H9 (cell line): ENCODE data around the gene SPIB. TPM values are rescaled to one million over a fixed set of nuclear protein-coding genes. Genes with fewer than 3 reads are reported as not detected.

Experiments
- DNase-seq: peaks from one replicate; pipeline ENCODE4 v3.0.0-alpha.2; 2017
- H2AFZ ChIP-seq: one replicate; pipeline ENCODE4 v1.6.1; 2013; ENCODE audit warnings: mild to moderate bottlenecking, low read length, control low read depth, moderate library complexity
- H2AK5ac ChIP-seq: 2 replicates; pipeline ENCODE4 v1.6.1; 2013; ENCODE audit warnings: low read length, control low read depth, mixed read lengths; ENCODE audit not compliant: insufficient read length
- H2BK120ac ChIP-seq: one replicate; pipeline ENCODE4 v1.6.1; 2013; ENCODE audit warnings: low read depth, mild to moderate bottlenecking, low read length, control low read depth, inconsistent platforms; ENCODE audit not compliant: poor library complexity, severe bottlenecking
- H2BK12ac ChIP-seq: 2 replicates; pipeline ENCODE4 v1.6.1; 2013; ENCODE audit warnings: low read length, control low read depth, mixed read lengths, low read depth; ENCODE audit not compliant: insufficient read length
- H2BK15ac ChIP-seq: 2 replicates; pipeline ENCODE4 v1.6.1; 2013; ENCODE audit warnings: low read depth, low read length, control low read depth
- H2BK20ac ChIP-seq: one replicate; pipeline ENCODE4 v1.6.1; 2013; ENCODE audit warnings: low read depth, mild to moderate bottlenecking, low read length, control low read depth, inconsistent platforms; ENCODE audit not compliant: poor library complexity, severe bottlenecking
- H2BK5ac ChIP-seq: 2 replicates; pipeline ENCODE4 v1.6.1; 2013; ENCODE audit warnings: low read length, control low read depth, mixed read lengths; ENCODE audit not compliant: insufficient read length
- H3K14ac ChIP-seq: 2 replicates; pipeline ENCODE4 v1.6.1; 2013; ENCODE audit warnings: low read length, control low read depth; ENCODE audit not compliant: insufficient read depth
- H3K18ac ChIP-seq: 2 replicates; pipeline ENCODE4 v1.6.1; 2013; ENCODE audit warnings: low read depth, mild to moderate bottlenecking, mixed read lengths, low read length, control low read depth; ENCODE audit not compliant: insufficient read length
- H3K23ac ChIP-seq: 2 replicates; pipeline ENCODE4 v1.6.1; 2013; ENCODE audit warnings: low read length, control low read depth, mixed read lengths, low read depth; ENCODE audit not compliant: insufficient read length
- H3K23me2 ChIP-seq: 2 replicates; pipeline ENCODE4 v1.6.1; 2013; ENCODE audit warnings: low read depth, mild to moderate bottlenecking, mixed read lengths, low read length, control low read depth; ENCODE audit not compliant: insufficient read length, poor library complexity, severe bottlenecking
- H3K27ac ChIP-seq: 2 replicates; pipeline ENCODE4 v1.5.1; 2013; ENCODE audit warnings: low read length, control low read depth, mixed read lengths, low read depth; ENCODE audit not compliant: insufficient read length
- H3K27me3 ChIP-seq: 2 replicates; pipeline ENCODE4 v1.6.1; 2013; ENCODE audit warnings: low read length, control low read depth, inconsistent platforms; ENCODE audit not compliant: insufficient read depth
- H3K4ac ChIP-seq: 2 replicates; pipeline ENCODE4 v1.6.1; 2013; ENCODE audit warnings: low read depth, mild to moderate bottlenecking, control low read depth, inconsistent platforms, low read length, moderate library complexity
- H3K4me1 ChIP-seq: 2 replicates; pipeline ENCODE4 v1.6.1; 2013; ENCODE audit warnings: low read length, control low read depth, inconsistent platforms; ENCODE audit not compliant: insufficient read depth
- H3K4me2 ChIP-seq: 2 replicates; pipeline ENCODE4 v1.6.1; 2013; ENCODE audit warnings: low read length, control low read depth, mixed read lengths; ENCODE audit not compliant: insufficient read length, insufficient read depth
- H3K56ac ChIP-seq: 2 replicates; pipeline ENCODE4 v1.6.1; 2013; ENCODE audit warnings: low read depth, mild to moderate bottlenecking, mixed read lengths, low read length, control low read depth; ENCODE audit not compliant: insufficient read length
- H3K79me1 ChIP-seq: 2 replicates; pipeline ENCODE4 v1.6.1; 2013; ENCODE audit warnings: low read depth, mild to moderate bottlenecking, moderate library complexity, low read length, control low read depth, inconsistent platforms; ENCODE audit not compliant: insufficient read depth, poor library complexity, severe bottlenecking
- H3K79me2 ChIP-seq: 2 replicates; pipeline ENCODE4 v1.6.1; 2013; ENCODE audit warnings: low read length, control low read depth, inconsistent platforms; ENCODE audit not compliant: insufficient read depth
- H3K9ac ChIP-seq: 2 replicates; pipeline ENCODE4 v1.6.1; 2013; ENCODE audit warnings: low read length, control low read depth, mixed read lengths; ENCODE audit not compliant: insufficient read length; ENCODE audit errors: extremely low read depth
- H3K9me3 ChIP-seq: one replicate; pipeline ENCODE4 v1.6.1; 2013; ENCODE audit warnings: low read depth, low read length, inconsistent platforms; ENCODE audit not compliant: control insufficient read depth
- H3T11ph ChIP-seq: one replicate; pipeline ENCODE4 v1.6.1; 2013; ENCODE audit warnings: mild to moderate bottlenecking, low read length, control low read depth, inconsistent platforms
- H4K20me1 ChIP-seq: one replicate; pipeline ENCODE4 v1.6.1; 2013; ENCODE audit not compliant: control insufficient read depth, insufficient read length, insufficient read depth
- H4K5ac ChIP-seq: 2 replicates; pipeline ENCODE4 v1.6.1; 2013; ENCODE audit warnings: low read depth, mild to moderate bottlenecking, mixed read lengths, low read length, control low read depth; ENCODE audit not compliant: insufficient read length
- H4K8ac ChIP-seq: replicated peaks from 2 replicates; pipeline ENCODE4 v1.6.1; 2013; ENCODE audit warnings: low read length, control low read depth, mixed read lengths, low read depth; ENCODE audit not compliant: insufficient read length
- H4K91ac ChIP-seq: 2 replicates; pipeline ENCODE4 v1.6.1; 2013; ENCODE audit warnings: low read depth, mild to moderate bottlenecking, moderate library complexity, mixed read lengths, low read length, control low read depth; ENCODE audit not compliant: insufficient read length
- H3K27ac Mint-ChIP-seq, 3 experiments: 2 replicates in 2 of 3; 3 replicates in 1 of 3; pipeline ENCODE4 v1.8.0; 2020 to 2021; ENCODE audit warnings: mixed read lengths in 3 of 3, mild to moderate bottlenecking in 1 of 3, moderate library complexity in 1 of 3
- H3K27me3 Mint-ChIP-seq: 2 replicates; pipeline ENCODE4 v1.8.0; 2021; ENCODE audit warnings: low read depth, mild to moderate bottlenecking, moderate library complexity, mixed read lengths
- H3K36me3 Mint-ChIP-seq, 3 experiments: 2 replicates in 2 of 3; 3 replicates in 1 of 3; pipeline ENCODE4 v1.8.0; 2020 to 2021; ENCODE audit warnings: low read depth in 3 of 3, mixed read lengths in 3 of 3; ENCODE audit not compliant: insufficient read depth in 1 of 3
- H3K4me1 Mint-ChIP-seq, 2 experiments: 2 replicates each; pipeline ENCODE4 v1.8.0; 2020; ENCODE audit warnings: mixed read lengths in 2 of 2
- H3K4me3 Mint-ChIP-seq, 2 experiments: 2 replicates in 1 of 2; 3 replicates in 1 of 2; pipeline ENCODE4 v1.8.0; 2020 to 2021; ENCODE audit warnings: mild to moderate bottlenecking in 2 of 2, mixed read lengths in 2 of 2, moderate library complexity in 1 of 2
- H3K9me3 Mint-ChIP-seq, 2 experiments: 2 replicates in 1 of 2; 3 replicates in 1 of 2; pipeline ENCODE4 v1.8.0; 2020; ENCODE audit warnings: mild to moderate bottlenecking in 2 of 2, mixed read lengths in 2 of 2, moderate library complexity in 1 of 2
- WGBS: extraction: QIAGEN DNeasy Blood & Tissue Kit; methylation state at CpG from one replicate; pipeline ENCODE4 v1.1.7; 2013; ENCODE audit warnings: missing lambda C conversion rate, low lambda C conversion rate, mixed read lengths; ENCODE audit not compliant: insufficient read length; ENCODE audit errors: extremely low coverage; 5-methylcytosine and 5-hydroxymethylcytosine counted together
- total RNA-seq: library from RNA; stranded (reverse); gene quantifications from 2 replicates; pipeline ENCODE4 v1.2.1, GENCODE V29; 2021
- TF ChIP-seq, protein P1 (sequence below): fragments of 200-600 bp; sonication (generic); conservative IDR thresholded peaks from 3 replicates; pipeline ENCODE4 v1.8.0; 2021; ENCODE audit warnings: antibody characterized with exemption, mild to moderate bottlenecking

SPIB gene
- total RNA-seq, 1 experiment from 2014 or later = 33.3 TPM

DNA sequence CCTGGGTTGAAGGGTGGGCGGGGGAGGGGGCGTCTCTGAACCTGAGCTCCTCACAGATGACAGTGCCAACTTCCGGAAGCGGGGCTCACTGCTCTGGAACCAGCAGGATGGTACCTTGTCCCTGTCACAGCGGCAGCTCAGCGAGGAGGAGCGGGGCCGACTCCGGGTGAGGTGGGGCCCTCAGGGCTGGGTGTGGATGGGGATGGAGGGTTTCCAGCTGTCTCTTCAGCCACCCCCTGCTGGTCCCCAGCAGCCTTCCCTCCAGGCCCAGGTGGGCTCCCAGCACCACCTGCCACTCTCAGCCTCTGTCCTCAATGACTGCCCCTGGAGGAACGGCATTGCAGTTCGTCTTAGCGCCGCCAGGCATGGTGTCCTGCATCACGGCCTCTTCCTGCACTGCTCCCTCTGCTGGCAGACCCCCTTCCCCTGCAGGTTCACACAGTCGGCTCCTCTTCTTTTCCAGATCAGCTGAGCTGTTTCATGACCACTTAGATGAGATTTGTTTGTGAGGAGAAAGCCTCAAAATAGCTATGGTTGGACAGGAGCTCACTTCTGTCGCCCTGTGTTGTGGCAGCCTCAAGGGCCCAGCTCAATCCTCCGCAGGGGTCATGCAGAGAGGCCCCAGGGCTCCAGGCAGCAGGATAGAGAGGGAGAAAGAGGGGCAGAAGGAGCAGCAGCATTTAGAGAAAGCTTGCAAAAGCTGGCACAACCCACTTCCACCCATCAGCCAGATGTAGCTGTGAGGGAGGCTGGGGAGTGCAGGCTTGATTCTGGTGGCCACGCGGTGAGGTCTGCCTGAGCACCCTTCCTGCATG lies 60.4 kb downstream of the SPIB start:
- Histone ChIP-seq H3K79me2 (peaks cover 5% of the 10 kb centered on the region; the same call in 1 of the 2 replicates), H3K9ac (no peak overlapping the region), H3K23ac (no peak overlapping the region), H3K79me1 (peaks cover 9% of the 10 kb centered on the region), H3K56ac (no peak overlapping the region), H3K4me1 (peaks cover 4% of the 10 kb centered on the region; the same call in 1 of the 2 replicates), H3K27me3 (no peaks in the 10 kb centered on the region), H2BK5ac (no peak overlapping the region), H4K8ac (no peak overlapping the region), H2BK12ac (no peak overlapping the region), H2BK120ac (no peak overlapping the region), H3K14ac (no peak overlapping the region), H2AK5ac (no peak overlapping the region), H4K5ac (no peak overlapping the region), H3K4me2 (no peak overlapping the region), H3K4ac (no peak overlapping the region), H3K23me2 (no peaks in the 10 kb centered on the region), H2BK15ac (no peak overlapping the region), H3K9me3 (peaks cover 7% of the 10 kb centered on the region), H4K91ac (no peak overlapping the region), H3K27ac (no peak overlapping the region), H2BK20ac (no peak overlapping the region), H3T11ph (no peak overlapping the region), H4K20me1 (no peaks in the 10 kb centered on the region), H3K18ac (no peak overlapping the region), H2AFZ (no peak overlapping the region)
- Mint-ChIP-seq H3K27ac (peak overlapping the region in 2 of 3 experiments; percentile 74 to 94; a peak in 2 of 7 replicates), H3K9me3 (peaks cover 10 to 21% of the 10 kb centered on the region in 2 experiments), H3K4me3 (peak overlapping the region in 1 of 2 experiments; percentile 34; a peak in 1 of 5 replicates), H3K27me3 (peaks cover 4% of the 10 kb centered on the region; the same call in 1 of the 2 replicates), H3K36me3 (peaks cover 44 to 53% (median 50%) of the 10 kb centered on the region in 3 experiments), H3K4me1 (peaks cover 8 to 21% of the 10 kb centered on the region in 2 experiments)
- DNase-seq = peak; percentile 83
- TF ChIP-seq, protein P1, sequence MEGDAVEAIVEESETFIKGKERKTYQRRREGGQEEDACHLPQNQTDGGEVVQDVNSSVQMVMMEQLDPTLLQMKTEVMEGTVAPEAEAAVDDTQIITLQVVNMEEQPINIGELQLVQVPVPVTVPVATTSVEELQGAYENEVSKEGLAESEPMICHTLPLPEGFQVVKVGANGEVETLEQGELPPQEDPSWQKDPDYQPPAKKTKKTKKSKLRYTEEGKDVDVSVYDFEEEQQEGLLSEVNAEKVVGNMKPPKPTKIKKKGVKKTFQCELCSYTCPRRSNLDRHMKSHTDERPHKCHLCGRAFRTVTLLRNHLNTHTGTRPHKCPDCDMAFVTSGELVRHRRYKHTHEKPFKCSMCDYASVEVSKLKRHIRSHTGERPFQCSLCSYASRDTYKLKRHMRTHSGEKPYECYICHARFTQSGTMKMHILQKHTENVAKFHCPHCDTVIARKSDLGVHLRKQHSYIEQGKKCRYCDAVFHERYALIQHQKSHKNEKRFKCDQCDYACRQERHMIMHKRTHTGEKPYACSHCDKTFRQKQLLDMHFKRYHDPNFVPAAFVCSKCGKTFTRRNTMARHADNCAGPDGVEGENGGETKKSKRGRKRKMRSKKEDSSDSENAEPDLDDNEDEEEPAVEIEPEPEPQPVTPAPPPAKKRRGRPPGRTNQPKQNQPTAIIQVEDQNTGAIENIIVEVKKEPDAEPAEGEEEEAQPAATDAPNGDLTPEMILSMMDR = peak; percentile 90
- WGBS = no CpG with 5 or more reads among the region's 19 CpGs
